WI38 (cell line): ENCODE measurements around the gene DPF3.

ENCODE experiments used
- H3K4me3 ChIP-seq: 2 replicates; pipeline ENCODE4 v1.5.1; 2011; ENCODE audit warnings: low read depth, mild to moderate bottlenecking, control low read depth, low read length
- CTCF ChIP-seq: IDR thresholded peaks from 2 replicates; pipeline ENCODE4 v1.5.1; 2012; ENCODE audit warnings: low read depth, mild to moderate bottlenecking, control low read depth, low read length

The DPF3 gene

GRCh38 chr14:72845196-72845595 lies 48.7 kb downstream of the DPF3 start:
- TF ChIP-seq CTCF, result no peak
- H3K4me3 ChIP-seq, result no peak overlapping the region

- no peak overlapping the region for H3K4me3 ChIP-seq
- no peak for TF ChIP-seq CTCF
Observed at GRCh38 chr14:72844524-72844923, 49.4 kb downstream of the DPF3 start.

GRCh38 chr14:72839753-72840607 lies 53.9 kb downstream of the DPF3 start:
- H3K4me3 ChIP-seq, result no peak overlapping the region
- no peak for TF ChIP-seq CTCF

GRCh38 chr14:72839351-72839750 lies 54.5 kb downstream of the DPF3 start:
- H3K4me3 ChIP-seq, result no peak overlapping the region
- no peak for TF ChIP-seq CTCF

GRCh38 chr14:72836085-72836484 lies 57.8 kb downstream of the DPF3 start:
- H3K4me3 ChIP-seq, result no peak overlapping the region
- no peak for TF ChIP-seq CTCF

- no peak overlapping the region for H3K4me3 ChIP-seq
- no peak for TF ChIP-seq CTCF
Observed at GRCh38 chr14:72833174-72833573, 60.7 kb downstream of the DPF3 start.

- no peak overlapping the region for H3K4me3 ChIP-seq
- TF ChIP-seq CTCF, result no peak
Observed at GRCh38 chr14:72830786-72831594, 62.9 kb downstream of the DPF3 start.
